CD4-positive, alpha-beta T cell treated with Interleukin-4 for 4 hours (primary cell): ENCODE measurements around the gene VTI1A.

Source experiments
- DNase-seq: peaks from one replicate; pipeline ENCODE4 v3.0.0-alpha.2; 2020

The VTI1A gene

GRCh38 chr10:112793202-112793921, 346.3 kb downstream of the VTI1A start:
- DNase-seq, result no peak

- DNase-seq, result no peak
These were observed 347.2 kb downstream of the VTI1A start for GRCh38 chr10:112794201-112794600.

GRCh38 chr10:112795067-112795466, 348.1 kb downstream of the VTI1A start:
- DNase-seq, result no peak

- no peak for DNase-seq
These were observed 350.2 kb downstream of the VTI1A start for GRCh38 chr10:112797197-112797596.

GRCh38 chr10:112797855-112798254, 350.8 kb downstream of the VTI1A start:
- no peak for DNase-seq

GRCh38 chr10:112799038-112799437, 352.0 kb downstream of the VTI1A start:
- no peak for DNase-seq

- DNase-seq, result no peak
These were observed 352.9 kb downstream of the VTI1A start for GRCh38 chr10:112799726-112800510.

GRCh38 chr10:112801004-112801403, 354.0 kb downstream of the VTI1A start:
- no peak for DNase-seq

- no peak for DNase-seq
These were observed 354.7 kb downstream of the VTI1A start for GRCh38 chr10:112801748-112802147.

- DNase-seq, result no peak
These were observed 355.5 kb downstream of the VTI1A start for GRCh38 chr10:112802411-112803022.

GRCh38 chr10:112803961-112804401, 357.0 kb downstream of the VTI1A start:
- DNase-seq, result no peak

GRCh38 chr10:112805254-112805590, 358.2 kb downstream of the VTI1A start:
- DNase-seq, result no peak

GRCh38 chr10:112805701-112806100, 358.7 kb downstream of the VTI1A start:
- no peak for DNase-seq

GRCh38 chr10:112807013-112807412, 360.0 kb downstream of the VTI1A start:
- DNase-seq, result no peak

GRCh38 chr10:112809736-112810135, 362.7 kb downstream of the VTI1A start:
- no peak for DNase-seq

- DNase-seq, result no peak
These were observed 363.7 kb downstream of the VTI1A start for GRCh38 chr10:112810711-112811151.

- no peak for DNase-seq
These were observed 364.9 kb downstream of the VTI1A start for GRCh38 chr10:112811741-112812551.

GRCh38 chr10:112812586-112812985, 365.6 kb downstream of the VTI1A start:
- DNase-seq, result no peak

- DNase-seq, result no peak
These were observed 367.0 kb downstream of the VTI1A start for GRCh38 chr10:112813866-112814591.

- no peak for DNase-seq
These were observed 368.4 kb downstream of the VTI1A start for GRCh38 chr10:112815269-112816032.

GRCh38 chr10:112816033-112816430, 369.0 kb downstream of the VTI1A start:
- no peak for DNase-seq

GRCh38 chr10:112816891-112817290, 369.9 kb downstream of the VTI1A start:
- no peak for DNase-seq
